Hematopoietic multipotent progenitor cell treated with erythropoietin and hydrocortisone succinate and interleukin-3 and kit ligand, for 15 days (in vitro differentiated cells): ENCODE measurements around the gene SYNDIG1.

Experiments used
- DNase-seq: peaks from one replicate; pipeline ENCODE4 v3.0.0-alpha.2; 2015; ENCODE audit warnings: low spot score

The SYNDIG1 gene

DNA sequence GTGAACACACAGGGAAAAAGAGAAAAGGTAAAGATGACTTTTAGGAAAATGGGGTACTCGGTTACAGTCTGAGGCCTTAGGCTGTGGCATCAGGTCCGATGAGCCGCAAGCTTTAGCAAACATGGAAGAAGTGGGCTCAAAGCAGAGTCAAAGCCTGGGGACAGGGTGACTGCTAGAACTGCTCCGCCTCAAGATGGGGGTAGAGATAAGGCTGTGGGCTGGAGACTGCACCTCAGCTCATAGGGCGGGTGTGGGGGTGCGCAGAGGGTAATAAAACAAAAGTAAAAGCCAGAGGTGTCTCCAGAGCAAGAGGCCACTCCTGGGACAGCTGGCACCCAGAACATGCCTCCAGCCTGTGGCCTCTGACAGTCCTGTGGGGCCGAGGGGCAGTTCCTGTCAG lies 21.3 kb upstream of the SYNDIG1 start:
- DNase-seq, result no peak

DNA sequence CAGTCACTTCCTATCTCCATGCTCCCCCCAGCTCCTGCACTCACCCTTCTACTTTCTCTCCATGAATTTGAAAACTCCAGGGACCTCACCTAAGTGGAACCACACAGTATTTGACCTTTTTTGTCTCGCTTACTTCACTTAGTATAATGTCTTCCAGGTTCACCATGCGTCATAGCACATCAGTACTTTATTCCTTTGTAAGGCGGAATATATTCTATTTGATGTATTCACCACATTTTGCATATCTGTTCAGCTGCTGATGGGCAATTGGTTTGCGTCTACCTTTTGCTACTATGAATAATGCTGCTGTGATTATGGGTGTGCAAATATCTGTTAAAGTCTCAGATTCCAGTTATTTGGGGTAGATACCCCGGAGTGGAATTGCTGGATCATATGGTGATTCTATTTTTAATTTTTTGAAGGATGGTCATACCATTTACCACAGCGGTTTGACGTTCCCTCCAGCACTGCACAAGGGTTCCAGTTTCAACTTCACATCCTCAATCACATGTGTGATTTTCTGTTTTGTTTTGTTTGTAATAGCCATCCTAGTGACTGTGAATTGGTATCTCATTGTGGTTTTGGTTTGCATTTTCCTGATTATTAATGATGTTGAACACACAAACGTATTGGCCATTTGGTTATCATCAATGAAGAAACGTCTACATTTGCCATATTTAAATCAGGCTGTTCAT lies 20.3 kb upstream of the SYNDIG1 start:
- no peak for DNase-seq

DNA sequence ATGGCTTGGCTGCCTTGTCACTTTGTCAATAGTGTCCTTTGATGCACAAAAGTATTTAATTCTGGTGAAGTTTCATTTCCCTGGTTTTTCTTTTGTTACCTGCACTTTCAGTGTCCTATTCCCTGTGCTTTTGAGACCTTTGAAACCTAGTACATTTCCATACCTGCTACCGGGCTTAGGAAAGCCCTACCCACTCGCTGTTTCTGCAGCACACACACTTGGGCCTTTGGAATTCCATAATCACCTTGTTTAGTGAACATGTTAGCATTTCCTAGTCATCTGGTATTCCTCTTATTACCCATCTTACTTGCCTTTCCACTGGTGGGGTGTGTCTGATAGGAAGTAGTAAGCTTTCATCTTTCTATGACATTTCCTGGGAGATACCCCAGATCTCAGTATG lies 19.3 kb upstream of the SYNDIG1 start:
- no peak for DNase-seq

DNA sequence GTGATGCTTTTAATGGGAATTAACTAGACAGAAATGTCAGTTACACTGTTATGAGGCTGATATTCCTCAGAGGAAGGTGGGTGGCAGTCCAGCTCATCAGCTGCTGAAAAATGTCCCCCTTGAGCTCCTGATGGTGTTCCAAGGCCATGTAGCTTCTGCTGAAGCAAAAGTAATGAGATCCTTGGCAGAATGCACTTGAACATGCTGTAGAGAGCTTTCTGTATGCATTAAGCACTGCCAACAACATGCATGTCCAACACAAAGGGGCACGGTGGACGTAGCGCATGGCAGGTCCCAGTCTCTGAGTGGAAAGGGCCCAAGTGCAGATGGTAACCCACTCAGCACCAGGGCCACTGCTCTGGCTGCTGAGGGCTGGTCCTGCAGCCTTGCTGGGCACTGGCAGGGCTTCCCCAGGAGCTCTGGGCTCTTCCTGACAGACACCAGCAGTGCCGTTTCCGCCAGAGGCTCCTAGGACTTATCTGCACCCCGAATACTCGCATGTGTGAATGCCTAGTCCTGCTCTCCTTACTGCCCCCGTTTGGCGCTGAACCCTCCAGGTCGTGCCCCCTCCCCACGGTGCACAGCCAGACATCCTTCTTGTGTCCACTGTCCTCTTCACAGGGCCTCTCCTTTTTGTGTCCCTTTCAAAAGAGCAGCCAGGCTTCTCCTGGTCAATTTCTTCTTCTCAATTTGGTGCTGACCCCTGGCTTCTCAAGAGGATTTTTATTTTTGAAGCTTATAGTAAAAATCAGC lies 18.6 kb upstream of the SYNDIG1 start:
- DNase-seq, result no peak

DNA sequence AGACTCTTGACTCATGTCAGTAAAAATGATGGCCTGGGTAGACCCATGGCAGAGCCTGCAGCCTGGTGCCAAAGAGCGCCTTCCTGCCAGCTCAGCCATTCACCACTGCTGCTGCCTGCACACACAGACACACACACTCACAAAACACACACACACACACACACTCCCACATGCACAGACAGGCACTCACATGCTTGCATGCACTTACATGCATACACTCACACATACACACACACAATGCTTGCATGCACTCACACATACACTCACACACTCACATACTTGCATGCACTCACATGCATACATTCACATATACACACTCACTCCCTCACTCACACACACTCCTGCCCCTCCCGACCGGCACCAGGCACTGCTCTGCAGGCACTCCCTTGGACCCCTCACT lies 18.0 kb upstream of the SYNDIG1 start:
- DNase-seq, result no peak

DNA sequence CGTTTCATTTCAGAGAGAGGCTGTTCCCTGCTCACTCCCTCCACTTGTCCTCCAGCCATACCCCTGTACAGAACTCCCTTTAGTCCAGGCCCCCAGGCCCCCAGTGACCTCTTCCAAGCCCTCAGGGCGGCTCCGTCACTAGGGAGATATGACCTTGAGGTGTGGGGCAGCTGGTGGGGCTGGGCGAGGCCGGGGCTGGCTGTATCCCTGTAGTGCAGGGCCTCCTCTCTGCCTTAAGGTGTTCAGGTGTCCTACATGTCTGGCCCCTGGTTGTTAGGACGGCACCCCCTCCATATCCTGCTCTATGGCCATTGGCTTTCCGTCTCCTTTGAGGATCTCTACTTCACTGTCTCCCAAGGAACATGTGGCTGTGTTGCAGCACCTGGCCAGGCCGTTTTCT lies 17.4 kb upstream of the SYNDIG1 start:
- DNase-seq, result no peak

DNA sequence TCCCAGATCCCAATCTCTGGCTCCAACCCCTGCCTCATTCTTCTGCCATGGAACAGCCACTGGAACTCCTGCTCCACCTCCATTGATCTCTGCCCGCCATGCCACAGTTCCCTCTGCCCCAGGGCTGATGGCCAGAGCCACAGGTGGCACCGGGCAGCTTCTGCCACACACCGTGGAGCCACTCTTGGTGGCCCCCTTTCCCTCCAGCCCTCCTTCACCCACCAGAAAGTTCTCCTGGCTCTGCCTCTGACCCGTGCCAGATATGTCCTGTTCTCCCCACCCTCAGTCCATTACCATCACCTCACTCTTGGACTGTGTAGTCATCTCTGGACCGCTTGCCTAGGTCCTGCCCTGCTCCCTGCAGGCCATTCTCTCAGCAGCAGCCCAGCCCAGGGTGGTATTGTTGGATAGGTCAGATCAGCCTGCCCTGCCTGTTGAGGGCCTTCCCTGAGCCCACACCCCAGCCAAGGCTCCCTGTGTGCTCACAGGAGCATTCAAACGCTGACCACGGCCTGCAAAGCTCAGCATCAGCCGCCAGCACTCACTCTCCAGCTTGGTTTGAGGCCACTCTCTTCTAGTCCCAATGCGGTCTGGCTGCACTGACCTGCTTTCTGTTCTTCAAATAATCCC lies 16.8 kb upstream of the SYNDIG1 start:
- no peak for DNase-seq

DNA sequence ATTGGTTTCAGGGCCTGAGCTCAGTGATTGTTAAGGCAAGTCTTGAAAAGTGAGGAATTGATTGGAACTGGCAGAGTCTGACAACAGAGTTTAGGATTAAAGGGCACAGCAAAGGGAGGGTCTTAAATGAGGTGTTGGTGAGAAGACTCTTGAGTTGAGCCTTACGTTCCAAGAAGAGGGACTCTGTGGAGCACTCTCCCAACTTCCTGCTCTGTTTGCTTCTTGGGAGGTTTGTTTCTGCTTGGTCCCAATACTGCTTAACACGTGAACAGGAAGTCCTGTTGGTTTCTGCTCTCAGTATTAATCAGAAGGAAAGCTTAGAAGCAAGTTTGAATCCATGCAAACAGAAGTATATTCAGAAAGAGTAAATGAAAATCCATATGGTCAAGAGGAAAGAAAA lies 15.6 kb upstream of the SYNDIG1 start:
- no peak for DNase-seq

DNA sequence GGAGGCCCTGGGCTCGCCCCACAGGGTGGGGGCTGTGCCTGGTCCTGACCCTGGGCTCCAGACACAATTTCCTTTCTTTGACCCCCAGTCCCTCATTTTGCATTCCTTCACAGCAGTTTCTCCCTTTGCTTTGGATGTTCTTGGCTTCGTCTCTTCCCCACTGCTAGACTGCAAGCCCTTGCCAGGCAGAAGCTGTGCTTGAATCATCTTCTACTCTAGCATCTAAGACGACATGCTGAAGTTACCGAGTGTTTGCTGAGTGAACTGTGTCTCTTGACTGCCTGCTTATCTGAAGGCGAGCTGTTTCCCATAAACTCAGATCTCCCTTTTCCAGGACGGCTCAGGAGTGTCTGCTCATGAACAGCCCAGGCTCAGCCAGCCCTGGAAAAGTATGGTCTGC lies 14.3 kb upstream of the SYNDIG1 start:
- DNase-seq, result no peak

DNA sequence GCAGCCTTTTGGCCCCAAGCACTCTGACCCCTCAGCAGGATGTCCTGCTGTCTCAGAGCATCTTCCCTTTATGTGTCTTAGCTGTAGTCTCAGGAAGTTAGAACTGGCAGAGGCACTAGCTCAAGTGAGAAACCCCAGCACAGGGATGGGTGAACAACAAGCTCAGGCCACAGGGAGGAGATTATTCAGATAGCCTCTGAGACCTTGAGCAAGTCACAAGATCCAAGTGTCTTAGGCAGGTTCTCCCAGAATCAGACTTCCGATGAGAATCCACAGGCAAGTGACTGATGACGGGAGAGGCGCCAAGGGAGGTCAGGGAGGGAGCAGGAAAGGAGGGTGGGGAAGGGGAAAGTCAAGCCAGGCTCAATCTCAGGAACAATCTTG lies 13.0 kb upstream of the SYNDIG1 start:
- DNase-seq, result no peak

DNA sequence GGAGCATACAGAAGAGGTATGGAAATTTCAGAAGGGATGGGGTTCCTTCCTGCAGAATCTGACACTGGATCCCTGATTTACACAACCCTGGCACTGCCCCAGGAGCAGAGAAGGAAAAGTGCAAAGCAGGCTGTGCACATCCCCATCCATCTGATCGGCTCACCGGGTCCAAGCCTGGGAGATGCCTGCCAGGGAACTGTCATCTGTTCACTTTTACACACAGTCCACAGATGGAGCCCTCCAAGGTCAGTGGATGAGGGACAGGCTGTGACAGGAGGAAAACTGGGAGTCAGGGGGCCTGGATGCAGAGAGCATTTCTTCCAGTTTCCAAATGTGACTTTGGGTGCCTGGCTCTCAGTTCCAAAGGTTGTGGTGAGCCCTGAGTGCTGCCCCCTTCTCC lies 11.0 kb upstream of the SYNDIG1 start:
- DNase-seq, result no peak

DNA sequence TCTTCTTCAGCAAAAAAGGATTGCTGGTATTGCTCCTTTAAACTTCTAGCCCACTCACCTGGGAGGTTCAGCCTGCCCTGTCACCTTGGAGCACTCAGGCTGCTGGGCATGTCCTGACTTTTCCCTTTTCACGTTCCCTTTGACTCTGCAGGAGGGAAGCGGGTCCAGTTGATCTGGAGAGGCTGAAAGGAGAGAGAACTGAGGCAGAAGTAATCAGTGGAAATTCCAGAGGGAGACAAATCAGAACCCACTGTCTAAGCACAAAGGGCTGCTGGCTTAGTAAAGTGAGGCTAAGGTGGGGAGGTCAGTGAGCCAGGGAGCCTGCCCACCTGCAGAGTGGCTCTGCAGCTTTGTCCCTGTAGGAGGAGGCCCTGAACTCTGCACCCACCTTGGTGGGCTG lies 9.7 kb upstream of the SYNDIG1 start:
- no peak for DNase-seq

DNA sequence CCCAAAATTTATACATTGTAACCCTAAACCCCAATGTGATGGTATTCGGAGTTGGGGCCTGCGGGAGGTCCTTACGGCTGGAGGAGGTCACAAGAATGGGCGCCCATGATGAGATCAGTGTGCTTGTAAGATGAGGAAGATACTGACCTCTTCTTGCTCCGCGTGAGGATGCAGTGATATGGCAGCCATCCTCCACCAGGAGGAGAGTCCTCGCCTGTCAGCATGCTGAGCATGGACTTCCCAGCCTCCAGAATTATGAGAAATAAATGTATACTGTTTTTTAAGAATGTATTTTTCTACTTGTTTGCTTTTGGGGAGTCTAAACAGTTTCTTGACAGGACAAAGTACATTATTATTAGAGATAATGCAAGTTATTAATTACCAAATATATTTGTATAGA lies 8.7 kb upstream of the SYNDIG1 start:
- no peak for DNase-seq

DNA sequence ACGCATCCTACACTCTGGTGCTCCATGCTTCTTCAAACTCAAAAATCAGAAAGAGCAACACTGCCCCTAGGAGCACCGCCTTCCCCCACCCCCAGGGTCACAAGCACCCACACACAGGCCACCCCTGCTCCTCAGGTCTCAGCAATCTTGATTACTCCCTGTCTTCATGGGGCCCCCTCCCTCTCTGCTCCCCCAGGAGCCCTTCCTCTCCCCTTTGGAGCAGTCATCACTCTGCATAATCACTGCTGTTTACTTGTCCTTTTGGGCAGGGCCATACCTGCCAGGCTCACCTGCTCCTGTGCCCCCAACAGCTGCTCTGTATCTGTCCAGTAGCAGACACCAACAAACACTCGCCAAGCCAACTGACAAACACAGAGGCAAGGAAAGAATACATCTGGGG lies 7.6 kb upstream of the SYNDIG1 start:
- DNase-seq, result no peak

DNA sequence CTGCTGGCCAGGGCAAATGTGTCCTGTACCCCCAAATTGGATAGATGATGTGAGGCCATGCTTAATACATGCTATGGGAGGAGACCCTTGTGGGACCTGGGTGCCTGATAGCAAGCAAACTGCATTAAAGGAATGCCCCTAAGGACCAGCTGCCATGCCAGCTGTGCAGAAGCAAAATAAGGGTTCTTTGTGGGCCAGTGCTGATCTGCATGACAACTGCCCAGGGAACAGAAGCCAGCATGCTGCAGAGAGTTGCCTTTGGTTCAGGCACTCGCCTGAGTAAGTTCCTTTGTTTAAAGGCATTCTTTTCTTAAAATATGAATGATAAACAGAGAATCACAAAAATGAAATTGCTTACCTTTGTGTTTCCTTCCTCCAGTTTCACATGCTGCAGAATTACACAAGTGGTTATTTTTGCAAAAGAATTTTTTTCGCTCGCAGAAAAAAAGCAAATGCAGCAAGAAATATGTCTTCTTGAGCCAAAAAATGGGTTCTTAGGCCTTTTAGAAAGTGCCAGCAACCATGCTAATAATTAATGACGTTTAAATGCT lies 6.9 kb upstream of the SYNDIG1 start:
- no peak for DNase-seq

DNA sequence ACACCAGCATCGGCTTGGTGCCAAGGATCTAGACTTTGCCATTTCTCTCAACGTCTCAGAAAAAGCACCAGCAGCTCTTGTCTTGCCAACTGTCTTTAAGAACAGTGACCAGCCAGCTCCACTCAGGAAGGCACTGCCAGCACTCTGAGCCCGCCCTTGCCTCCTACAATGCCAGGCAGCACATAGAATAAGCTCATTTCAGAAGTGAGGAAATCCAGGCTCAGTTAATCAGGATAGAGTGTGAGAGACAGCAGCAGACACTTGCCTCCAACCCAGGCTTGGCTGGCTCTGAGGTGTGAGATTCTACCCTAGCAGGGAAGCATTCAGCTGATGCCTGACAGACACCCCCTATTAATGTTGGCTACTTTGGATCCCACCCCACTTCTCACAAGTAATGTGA lies 4.3 kb upstream of the SYNDIG1 start:
- DNase-seq, result no peak

DNA sequence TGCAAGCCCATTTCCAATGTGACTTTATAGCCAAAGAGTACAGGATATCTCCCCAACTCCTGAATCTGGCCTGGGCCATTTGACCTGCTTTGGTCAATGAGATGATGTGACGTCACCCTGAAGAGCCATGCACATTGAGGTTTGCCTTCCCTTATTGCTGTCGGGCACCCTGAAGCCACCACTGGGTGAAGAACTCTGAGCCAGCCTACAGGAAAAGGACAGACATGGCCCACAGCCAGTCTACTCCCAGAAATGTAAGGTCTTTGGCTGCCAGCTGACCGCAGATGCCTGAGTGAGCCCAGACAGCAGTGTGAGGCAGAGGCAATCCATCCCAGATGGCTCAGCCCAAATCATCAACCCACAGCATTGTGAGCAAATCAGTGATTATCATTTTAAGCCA lies 3.7 kb upstream of the SYNDIG1 start:
- DNase-seq, result no peak

DNA sequence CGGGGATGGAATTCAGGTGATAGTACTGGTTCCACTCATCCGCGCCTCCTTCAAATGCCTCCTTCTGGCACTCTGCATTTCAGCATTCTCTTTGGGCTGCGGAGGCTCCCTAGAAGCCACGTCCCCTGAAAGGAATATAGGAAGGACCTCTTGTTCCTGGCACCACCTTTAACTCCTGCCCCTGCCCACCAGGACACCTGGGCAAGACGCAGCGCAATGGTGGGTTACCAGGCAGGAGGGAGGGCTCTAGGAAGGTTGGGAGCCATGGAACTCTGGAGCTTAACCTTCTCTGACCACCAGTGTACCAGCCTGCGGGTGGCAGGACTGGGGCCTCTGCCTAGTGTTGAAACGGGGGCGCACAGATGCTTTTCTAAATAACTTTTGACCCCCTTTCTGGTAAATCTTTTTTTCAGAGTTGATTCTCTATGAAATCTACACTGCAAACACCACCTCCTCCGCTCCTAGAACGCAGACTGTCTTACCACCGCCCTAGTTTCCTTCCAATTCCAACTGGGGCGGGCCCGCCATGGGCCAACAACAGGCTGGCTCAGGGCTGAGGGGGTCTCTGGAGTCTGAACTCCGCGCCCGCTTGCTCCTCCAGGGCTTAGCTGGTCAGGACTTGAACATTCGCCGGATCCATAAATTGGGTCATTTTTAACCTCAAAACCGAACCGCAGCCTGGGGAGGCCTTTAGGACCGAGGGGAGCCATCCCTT lies 871 bp upstream of the SYNDIG1 start:
- no peak for DNase-seq

DNA sequence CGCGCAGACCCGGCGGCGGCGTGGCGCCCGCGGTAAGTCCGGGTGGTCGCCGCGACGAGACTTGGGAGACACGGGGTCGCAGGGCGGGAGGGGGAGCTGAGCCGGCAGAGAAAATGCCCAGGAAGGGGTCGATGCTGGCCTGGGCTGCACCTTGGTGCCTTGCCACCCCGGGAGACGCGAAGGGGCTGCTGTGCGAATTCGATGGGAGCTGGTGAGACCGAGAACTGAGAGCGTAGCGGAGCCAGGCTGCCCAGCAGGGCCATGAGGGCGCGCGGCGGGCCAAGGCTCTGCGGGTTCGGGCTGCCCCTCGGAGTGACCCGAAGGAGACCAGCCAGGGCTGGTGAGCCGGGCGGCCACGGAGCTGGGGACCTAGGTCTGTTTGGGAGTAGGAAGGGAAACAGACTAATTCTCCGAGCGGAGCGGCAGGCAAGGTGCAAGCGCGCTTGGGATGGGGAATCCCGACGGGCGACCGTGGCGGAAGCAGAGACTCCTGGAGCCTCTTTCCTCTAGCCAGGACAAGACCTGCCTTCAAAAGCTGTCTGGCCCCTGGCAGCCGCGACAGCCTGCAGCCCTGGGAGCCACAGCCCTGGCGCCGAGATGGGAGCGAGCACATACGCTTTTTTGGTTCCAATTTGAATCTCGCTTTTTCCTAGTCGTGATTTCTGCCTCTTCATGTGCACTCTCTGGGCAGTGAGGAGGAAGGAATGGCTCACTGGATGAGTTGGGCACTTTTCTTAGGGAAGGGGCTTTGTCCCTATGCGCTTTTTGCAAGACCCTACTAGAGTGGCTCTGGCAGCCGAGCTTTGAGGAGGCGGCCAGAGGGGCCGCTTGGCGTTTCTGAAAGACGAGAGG lies 691 bp downstream of the SYNDIG1 start:
- no peak for DNase-seq

DNA sequence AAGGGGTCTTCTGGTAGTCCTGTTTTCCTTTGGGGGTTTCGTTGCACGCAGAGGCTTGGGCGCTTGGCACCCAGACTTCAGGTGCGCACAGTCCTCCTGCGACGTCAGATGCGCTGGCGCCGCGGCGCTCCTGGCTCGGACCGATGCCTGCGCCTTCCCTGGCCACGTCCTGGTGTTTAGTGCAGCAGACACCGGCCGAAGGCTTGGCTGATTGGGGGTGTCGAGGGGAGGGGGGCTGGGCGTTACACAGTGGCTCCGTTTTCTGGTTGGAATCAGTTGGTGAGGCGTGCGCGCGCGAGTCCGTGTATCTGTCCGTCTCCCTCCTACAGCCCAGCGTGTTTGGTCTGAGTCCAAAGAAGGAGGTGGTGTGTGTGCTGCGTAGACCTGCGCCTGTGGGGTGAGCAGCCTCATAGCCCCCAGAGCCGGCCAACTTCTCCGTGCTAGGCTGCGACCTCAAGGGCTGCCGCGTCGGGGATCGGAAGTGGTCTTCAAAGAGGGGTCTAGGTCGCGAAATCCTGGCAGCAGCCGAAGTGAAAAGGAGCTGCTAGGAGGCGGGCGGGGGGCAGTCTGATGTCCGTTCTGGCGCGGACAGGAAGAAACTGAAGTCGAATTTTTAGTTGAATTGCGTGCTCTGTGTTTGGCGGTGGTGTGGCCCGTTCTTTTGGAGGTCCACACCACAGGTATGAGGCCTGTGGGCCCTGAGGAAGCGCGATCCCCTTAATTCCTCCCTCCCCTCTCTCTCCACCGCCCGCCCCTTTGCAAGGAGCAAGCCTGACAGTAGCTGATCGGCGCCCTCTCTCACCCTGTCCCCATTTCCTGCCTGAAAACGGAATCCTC lies 1.5 kb downstream of the SYNDIG1 start:
- DNase-seq, result no peak

DNA sequence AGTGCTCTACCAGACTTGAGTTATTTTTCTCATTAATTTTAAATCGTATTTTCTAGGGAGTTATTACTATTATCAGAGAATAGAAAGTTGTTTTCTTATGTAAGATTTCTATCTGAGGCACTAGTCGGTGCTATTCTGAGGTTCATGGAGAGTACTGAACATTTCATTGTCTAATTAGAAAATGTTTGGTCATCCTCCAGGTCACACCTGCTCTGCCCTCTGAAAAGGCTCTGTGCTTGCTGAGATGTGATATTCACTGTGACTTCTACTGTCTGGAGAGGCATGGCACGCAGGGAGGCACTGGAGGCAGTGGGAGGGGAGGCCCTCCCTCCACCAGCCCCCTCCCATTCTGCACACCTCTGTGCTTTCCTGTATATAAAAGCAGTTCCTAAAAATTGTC lies 3.0 kb downstream of the SYNDIG1 start:
- no peak for DNase-seq
